GM12872 (cell line): ENCODE results near the gene TENM3.

Experiments
- CTCF ChIP-seq: IDR thresholded peaks from 3 replicates; pipeline ENCODE4 v1.5.1; 2011; ENCODE audit warnings: low read depth, mild to moderate bottlenecking, low read length, moderate library complexity; ENCODE audit not compliant: insufficient read depth

The TENM3 gene

GRCh38 chr4:182846036-182846435 lies 602.8 kb downstream of the TENM3 start:
- no peak for TF ChIP-seq CTCF

GRCh38 chr4:182847576-182848450 lies 604.6 kb downstream of the TENM3 start:
- no peak for TF ChIP-seq CTCF

- TF ChIP-seq CTCF = no peak
These were observed 605.5 kb downstream of the TENM3 start for GRCh38 chr4:182848685-182849084.
